Measurements from ENCODE around the gene SLC66A2. TPM values are rescaled to one million over a fixed set of nuclear protein-coding genes. Genes with fewer than 3 reads are reported as not detected.
A peak's percentile ranks its signal among the peaks of the same experiment; 100 is the strongest.

SLC66A2 gene
- total and polyA plus RNA-seq, 2 of the 13 experiments (the other 11 are each of a cell fraction or from before 2014, with no cell fraction given) = 33.5 to 41.9 TPM

- 98% methylated on average over 4 of the region's 4 CpGs for WGBS (ENCODE audit: low lambda C conversion rate)
- Histone ChIP-seq H3K79me2 (ENCODE audit: insufficient read depth, low read length) (peaks cover 100% of the 10 kb centered on the region), H3K9me3 (ENCODE audit: low read length) (no peaks in the 10 kb centered on the region), H3K9ac (ENCODE audit: insufficient read depth, low read depth, low read length) (no peak overlapping the region), H4K20me1 (ENCODE audit: insufficient read depth, low read length) (peaks cover 65% of the 10 kb centered on the region), H3K4me1 (ENCODE audit: insufficient read depth, low read length) (peaks cover 67% of the 10 kb centered on the region), H3K27me3 (ENCODE audit: control insufficient read depth in 1 of 2, insufficient read depth in 2 of 2, low read length in 2 of 2) (no peaks in the 10 kb centered on the region), H3K4me2 (ENCODE audit: low read depth, low read length) (no peak overlapping the region), H2AFZ (ENCODE audit: low read length) (no peak overlapping the region), H3K4me3 (replicated peaks in 1 of 3; ENCODE audit: insufficient read depth in 1 of 3, low read depth in 2 of 3, low read length in 3 of 3) (no peak overlapping the region), H3K27ac (ENCODE audit: extremely low read length, insufficient read depth, low read length) (no peak overlapping the region), H3K36me3 (replicated peaks in 1 of 2; ENCODE audit: control insufficient read depth in 1 of 2, insufficient read depth in 2 of 2, low read length in 2 of 2) (peaks cover 3 to 24% of the 10 kb centered on the region in 2 experiments; a peak in 4 of 5 replicates)
- FAIRE-seq = no peak
- intact Hi-C loops (cut with micrococcal nuclease; ENCODE audit: unreplicated experiment) = no loop called here
- ChIA-PET POLR2A (interaction anchor here (1.1 to 1.5 kb wide), 2 partner anchors 35 to 51 kb away, joined by 3 to 6 read pairs; partner anchors contain the start of gene RBFA), CTCF (ENCODE audit: low intra/inter-chr PET ratio, low total read pairs) (no interaction called here)
- no peak for DNase-seq (ENCODE audit: low spot score)
- BruUV-seq (replicated peaks) = no TSS peak
- peak; percentile 41 to 47; a peak in 2 of 4 replicates for TF ChIP-seq MAFK (conservative IDR thresholded peaks at IDR 0.05 in 1 of 2, IDR thresholded peaks at IDR 0.05 in 1 of 2; ENCODE audit: low read length in 2 of 2)
- 0 out of 2 replicates have a peak, but pooled peaks have one; percentile 7 for TF ChIP-seq MAFF (IDR thresholded peaks at IDR 0.05; ENCODE audit: low read depth, low read length)
- TF ChIP-seq ZNF598 (CRISPR knock-in tag; IDR thresholded peaks at IDR 0.05; ENCODE audit: borderline replicate concordance) = no peak
- no peak for ATAC-seq
- in situ Hi-C loops (cut with HindIII; ENCODE audit: extremely low pct_ligation_motif_present, low pct_unique_long_range_greater_than_20kb) = no loop called here
Observed at GRCh38 chr18:79983253-79983652, 31.8 kb upstream of the SLC66A2 start.

GRCh38 chr18:79982736-79983135 is 31.3 kb upstream of the SLC66A2 start:
- Histone ChIP-seq H3K4me1 (ENCODE audit: insufficient read depth, low read length) (peaks cover 67% of the 10 kb centered on the region), H3K9me3 (ENCODE audit: low read length) (no peaks in the 10 kb centered on the region), H4K20me1 (ENCODE audit: insufficient read depth, low read length) (peaks cover 68% of the 10 kb centered on the region), H3K27me3 (ENCODE audit: control insufficient read depth in 1 of 2, insufficient read depth in 2 of 2, low read length in 2 of 2) (no peaks in the 10 kb centered on the region), H3K36me3 (replicated peaks in 1 of 2; ENCODE audit: control insufficient read depth in 1 of 2, insufficient read depth in 2 of 2, low read length in 2 of 2) (peaks cover 3 to 29% of the 10 kb centered on the region in 2 experiments; a peak in 4 of 5 replicates), H3K4me2 (ENCODE audit: low read depth, low read length) (no peak overlapping the region), H3K27ac (ENCODE audit: extremely low read length, insufficient read depth, low read length) (no peak overlapping the region), H3K79me2 (ENCODE audit: insufficient read depth, low read length) (peaks cover 100% of the 10 kb centered on the region), H2AFZ (ENCODE audit: low read length) (no peak overlapping the region), H3K4me3 (replicated peaks in 1 of 3; ENCODE audit: insufficient read depth in 1 of 3, low read depth in 2 of 3, low read length in 3 of 3) (no peak overlapping the region), H3K9ac (ENCODE audit: insufficient read depth, low read depth, low read length) (no peak overlapping the region)
- BruUV-seq (replicated peaks) = no TSS peak
- FAIRE-seq = no peak
- POLR2A ChIA-PET = interaction anchor here (1.1 to 1.5 kb wide), 2 partner anchors 35 to 52 kb away, joined by 3 to 6 read pairs; partner anchors contain the start of gene RBFA
- 93% methylated on average over 4 of the region's 6 CpGs for WGBS (ENCODE audit: low lambda C conversion rate)
- intact Hi-C loops (cut with micrococcal nuclease; ENCODE audit: unreplicated experiment) (no loop called here), in situ Hi-C loops (cut with HindIII; ENCODE audit: extremely low pct_ligation_motif_present, low pct_unique_long_range_greater_than_20kb) (no loop called here)
- peak; percentile 40 for ATAC-seq
- DNase-seq (ENCODE audit: low spot score) = no peak
- CTCF ChIA-PET (ENCODE audit: low intra/inter-chr PET ratio, low total read pairs) = no interaction called here
- TF ChIP-seq RAD21 (CRISPR knock-in tag; IDR thresholded peaks at IDR 0.05) (no peak), ZNF770 (CRISPR knock-in tag; IDR thresholded peaks at IDR 0.05) (peak; percentile 18; the same call in 1 of the 2 replicates), ZNF607 (CRISPR knock-in tag; IDR thresholded peaks at IDR 0.05; ENCODE audit: borderline replicate concordance) (no peak), NR2F6 (IDR thresholded peaks at IDR 0.05) (no peak), NR2F6 (CRISPR knock-in tag; IDR thresholded peaks at IDR 0.05) (no peak), HNF1A (IDR thresholded peaks at IDR 0.05; ENCODE audit: low read depth) (no peak), HNF1A (CRISPR knock-in tag; IDR thresholded peaks at IDR 0.05; ENCODE audit: borderline replicate concordance) (0 out of 2 replicates have a peak, but pooled peaks have one; percentile 18)
